Fibroblast of pulmonary artery (primary cell): ENCODE data around the gene PLXNC1.

ENCODE experiments used
- DNase-seq: peaks from one replicate; pipeline ENCODE4 v3.0.0-alpha.2; 2010; ENCODE audit warnings: low read depth
- H3K4me3 ChIP-seq: replicated peaks from 2 replicates; pipeline ENCODE4 v1.5.1; 2011; ENCODE audit warnings: low read depth, mild to moderate bottlenecking, control low read depth, low read length, moderate library complexity
- TF ChIP-seq, protein P1 (sequence below): IDR thresholded peaks from 2 replicates; pipeline ENCODE4 v1.5.1; 2011; ENCODE audit warnings: mild to moderate bottlenecking, control low read depth, low read length, inconsistent platforms; ENCODE audit errors: missing control alignments

PLXNC1 gene

DNA sequence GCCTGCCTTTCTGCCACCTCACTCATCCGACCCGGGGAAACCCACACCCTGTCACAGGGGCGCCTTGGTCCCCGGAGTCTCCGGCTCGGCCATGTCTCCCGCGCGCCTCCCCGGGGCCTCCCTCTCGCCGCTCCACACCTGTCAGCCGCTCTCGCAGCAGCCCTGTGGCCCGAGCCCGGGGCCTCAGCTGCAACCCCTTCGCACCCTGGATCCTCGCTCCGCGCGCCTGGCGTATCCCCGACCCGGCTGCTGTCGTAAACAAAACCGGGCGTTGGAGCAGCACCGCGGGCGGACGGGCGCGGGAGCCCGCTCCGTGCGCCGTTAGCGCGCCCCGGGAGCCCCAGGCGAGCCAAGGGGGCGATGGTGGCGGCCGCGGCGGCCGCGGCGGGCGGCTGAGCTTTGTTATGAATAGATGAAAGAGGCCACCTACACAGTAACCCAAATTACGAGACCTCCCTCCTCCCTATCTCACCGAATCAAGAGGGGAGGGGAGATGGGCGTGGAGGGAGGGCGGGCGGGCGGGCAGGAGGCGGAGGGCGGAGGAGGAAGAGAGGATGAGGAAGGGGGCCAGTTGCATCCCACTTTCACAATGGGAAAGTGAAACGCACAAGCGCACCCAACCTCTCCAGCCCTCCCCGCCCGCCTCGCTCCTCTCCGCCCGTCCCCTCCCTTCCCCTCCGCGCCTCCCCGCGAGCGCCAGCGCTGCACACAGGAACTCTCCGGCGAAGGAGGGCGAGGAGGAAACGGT is at the start of gene PLXNC1:
Gene PLXNC1, plus strand, starts transcription at position 587 of the 748 bp plus-strand sequence. CDS start 395 bp downstream, outside the sequence.
- peak within 1 kb of the TSS; percentile 51 for H3K4me3 ChIP-seq
- TF ChIP-seq, protein P1, sequence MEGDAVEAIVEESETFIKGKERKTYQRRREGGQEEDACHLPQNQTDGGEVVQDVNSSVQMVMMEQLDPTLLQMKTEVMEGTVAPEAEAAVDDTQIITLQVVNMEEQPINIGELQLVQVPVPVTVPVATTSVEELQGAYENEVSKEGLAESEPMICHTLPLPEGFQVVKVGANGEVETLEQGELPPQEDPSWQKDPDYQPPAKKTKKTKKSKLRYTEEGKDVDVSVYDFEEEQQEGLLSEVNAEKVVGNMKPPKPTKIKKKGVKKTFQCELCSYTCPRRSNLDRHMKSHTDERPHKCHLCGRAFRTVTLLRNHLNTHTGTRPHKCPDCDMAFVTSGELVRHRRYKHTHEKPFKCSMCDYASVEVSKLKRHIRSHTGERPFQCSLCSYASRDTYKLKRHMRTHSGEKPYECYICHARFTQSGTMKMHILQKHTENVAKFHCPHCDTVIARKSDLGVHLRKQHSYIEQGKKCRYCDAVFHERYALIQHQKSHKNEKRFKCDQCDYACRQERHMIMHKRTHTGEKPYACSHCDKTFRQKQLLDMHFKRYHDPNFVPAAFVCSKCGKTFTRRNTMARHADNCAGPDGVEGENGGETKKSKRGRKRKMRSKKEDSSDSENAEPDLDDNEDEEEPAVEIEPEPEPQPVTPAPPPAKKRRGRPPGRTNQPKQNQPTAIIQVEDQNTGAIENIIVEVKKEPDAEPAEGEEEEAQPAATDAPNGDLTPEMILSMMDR, result no peak
- peak; percentile 57 for DNase-seq

DNA sequence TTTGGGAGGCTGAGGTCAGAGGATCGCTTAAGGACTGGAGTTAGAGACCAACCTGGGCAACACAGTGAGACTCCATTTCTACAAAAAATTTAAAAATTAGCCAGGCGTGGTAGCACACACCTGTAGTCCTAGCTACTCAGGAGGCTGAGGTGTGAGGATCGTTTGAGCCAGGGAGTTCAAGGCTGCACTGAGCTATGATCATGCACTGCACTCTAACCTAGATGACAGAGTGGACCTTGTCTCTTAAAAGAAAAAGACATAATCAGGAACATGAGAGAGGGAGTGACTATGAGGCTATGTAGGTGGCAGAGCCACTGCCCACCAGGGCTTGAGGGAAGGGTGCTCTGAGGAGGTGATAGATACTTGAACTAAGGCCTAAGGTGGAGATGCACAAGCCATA is 49.2 kb upstream of the PLXNC1 start:
- H3K4me3 ChIP-seq, result no peak overlapping the region
- TF ChIP-seq, protein P1, result no peak
- no peak for DNase-seq

DNA sequence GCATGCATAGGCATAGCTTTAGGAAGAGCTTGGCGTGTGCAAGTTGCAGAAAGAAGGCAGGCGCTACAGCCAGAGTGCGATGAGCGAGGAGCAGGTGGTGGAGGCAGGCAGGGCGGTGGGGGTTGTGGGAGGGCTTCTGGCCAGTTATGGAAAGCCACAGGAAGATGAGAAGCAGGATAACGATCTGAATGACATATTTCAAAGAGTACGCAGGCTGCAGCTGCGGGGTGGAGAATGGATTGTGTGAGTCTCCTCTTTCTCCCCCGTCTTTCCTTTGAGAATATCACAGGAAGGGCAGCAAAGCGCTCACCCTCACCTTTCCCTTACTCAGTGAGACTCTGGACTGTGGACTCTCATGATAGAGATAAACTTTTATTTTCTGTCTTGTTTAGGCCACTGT is 48.7 kb upstream of the PLXNC1 start:
- H3K4me3 ChIP-seq, result no peak overlapping the region
- TF ChIP-seq, protein P1, result no peak
- no peak for DNase-seq

DNA sequence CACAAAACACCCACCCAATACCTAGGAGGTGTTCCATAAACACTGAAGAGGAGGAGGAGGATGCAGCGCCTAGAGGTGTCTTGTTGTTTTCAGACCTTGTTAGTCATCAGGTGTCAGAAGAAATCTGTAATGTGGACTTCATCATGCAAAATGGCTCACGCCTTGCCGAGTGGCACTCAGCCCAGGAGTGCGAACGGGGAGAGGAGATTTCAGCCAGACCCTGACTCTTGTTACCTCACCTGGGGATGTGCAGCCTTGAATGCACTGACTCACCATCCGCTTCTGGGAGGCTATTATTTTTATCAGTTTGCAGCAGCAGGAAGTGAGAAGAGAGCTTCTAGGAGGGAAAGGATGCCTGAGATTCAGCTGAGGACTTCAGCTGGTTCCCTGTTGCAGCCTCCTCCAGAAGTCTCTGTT is 48.2 kb upstream of the PLXNC1 start:
- H3K4me3 ChIP-seq, result no peak overlapping the region
- TF ChIP-seq, protein P1, result no peak
- DNase-seq, result no peak

DNA sequence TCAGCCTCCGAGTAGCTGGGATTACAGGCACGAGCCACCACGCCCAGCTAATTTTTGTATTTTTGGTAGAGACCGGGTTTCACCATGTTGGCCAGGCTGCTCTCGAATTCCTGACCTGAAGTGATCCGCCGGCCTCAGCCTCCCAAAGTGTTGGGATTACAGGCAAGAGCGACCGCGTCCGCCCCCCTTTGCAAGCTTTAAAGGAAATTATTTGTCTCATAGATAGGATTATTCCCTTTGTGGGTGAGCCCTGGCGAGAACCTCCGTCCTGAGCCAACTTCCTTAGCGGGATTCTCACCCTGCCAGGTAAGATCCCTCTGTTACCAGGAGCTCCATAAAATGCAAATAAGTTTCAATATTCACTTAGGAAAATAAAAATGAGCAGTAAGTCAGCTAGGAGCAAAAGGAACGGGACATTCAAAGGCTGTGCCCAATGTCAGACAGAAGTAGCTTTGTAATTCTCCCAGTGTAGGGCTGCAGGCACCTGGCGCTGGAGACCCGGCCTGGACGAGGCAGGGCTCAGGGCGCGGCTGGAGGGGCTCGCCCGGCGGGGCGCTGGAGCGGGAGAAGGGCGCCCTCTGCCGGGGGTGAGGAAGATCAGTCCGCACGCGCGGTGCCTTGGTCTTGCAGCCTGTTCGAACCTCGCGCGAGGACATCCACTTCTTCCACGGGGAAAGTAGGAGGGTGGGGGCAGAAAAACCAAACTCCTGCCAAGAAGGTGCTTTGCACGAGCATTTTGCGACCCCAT is 47.2 kb upstream of the PLXNC1 start:
- TF ChIP-seq, protein P1, result peak; percentile 56
- peak overlapping the region; percentile 64 for H3K4me3 ChIP-seq
- peak; percentile 66 for DNase-seq

DNA sequence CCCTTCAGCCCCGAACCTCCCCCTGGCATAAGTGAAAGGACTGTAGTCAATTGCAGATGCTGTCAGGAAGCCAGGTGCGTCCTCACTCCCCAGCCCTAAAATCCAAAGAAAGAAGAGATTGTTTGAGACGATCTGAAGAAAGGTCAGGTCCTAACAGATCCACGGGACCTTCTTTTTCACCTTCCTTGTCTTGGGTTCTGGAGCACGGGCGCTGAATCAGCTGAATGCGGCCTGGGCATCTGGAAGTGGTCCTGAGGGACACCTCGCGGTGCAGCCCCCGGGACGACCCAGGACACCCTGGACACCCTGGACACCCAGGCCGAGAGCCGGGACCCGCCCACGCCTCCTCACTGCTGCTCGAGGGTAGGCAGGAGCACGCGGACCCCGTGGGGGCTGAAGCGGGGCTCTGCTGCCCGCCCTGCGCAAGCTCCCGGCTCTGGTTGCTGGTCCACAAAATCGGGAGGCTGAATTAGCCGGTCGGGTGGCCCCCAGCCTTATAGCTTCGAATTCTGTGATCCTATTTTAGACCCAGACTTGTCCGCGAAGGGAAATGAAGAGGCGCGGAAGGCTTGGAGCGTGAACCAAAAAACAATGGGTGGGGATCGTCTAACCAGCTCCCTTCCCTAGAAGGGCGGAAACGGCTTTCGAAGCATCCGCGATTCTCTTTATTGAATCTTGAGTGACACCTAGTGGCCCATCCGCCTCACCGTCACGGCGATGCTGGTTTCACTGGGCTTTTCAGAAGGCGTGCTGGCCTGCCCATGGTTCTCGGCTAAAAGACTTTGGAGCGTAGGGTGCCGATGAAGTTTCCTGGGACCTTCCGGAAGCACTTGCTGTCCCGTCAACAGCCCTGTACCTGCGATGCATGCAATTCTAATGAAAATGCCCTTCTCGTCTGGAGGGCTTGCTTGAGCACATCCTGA is 46.4 kb upstream of the PLXNC1 start:
- DNase-seq, result peak; percentile 87
- TF ChIP-seq, protein P1, result peak; percentile 80
- peak overlapping the region; percentile 64 for H3K4me3 ChIP-seq
